ENCODE results near the gene DIDO1. TPM values are rescaled to one million over a fixed set of nuclear protein-coding genes. Genes with fewer than 3 reads are reported as not detected.

The DIDO1 gene
- total RNA-seq, 1 experiment from 2014 or later: 85.9 TPM

GRCh38 chr20:62946918-62947317 is 20.6 kb upstream of the DIDO1 start:
- no peak overlapping the region for H2BK120ac ChIP-seq (ENCODE audit: low read depth, low read length, poor library complexity, severe bottlenecking)
- H2AK5ac ChIP-seq (ENCODE audit: insufficient read length, low read length): no peak overlapping the region
- H2BK20ac ChIP-seq (ENCODE audit: low read depth, low read length, poor library complexity, severe bottlenecking): no peak overlapping the region
- H3T11ph ChIP-seq (ENCODE audit: low read length): no peak overlapping the region
- no peak for DNase-seq
- no peaks in the 10 kb centered on the region; the same call in 1 of the 2 replicates for H3K4me1 ChIP-seq (ENCODE audit: insufficient read depth, low read length)
- no peak overlapping the region for H3K27ac ChIP-seq (ENCODE audit: insufficient read length, low read depth, low read length)
- no peak overlapping the region for H3K56ac ChIP-seq (ENCODE audit: insufficient read length, low read depth, low read length)
- no peaks in the 10 kb centered on the region for H3K9me3 ChIP-seq (ENCODE audit: control insufficient read depth, low read depth, low read length)
- peaks cover 45 to 89% (median 82%) of the 10 kb centered on the region in 3 experiments; a peak in 6 of 7 replicates for H3K36me3 Mint-ChIP-seq (ENCODE audit: insufficient read depth in 1 of 3, low read depth in 3 of 3)
- no peak for TF ChIP-seq CTCF (conservative IDR thresholded peaks at IDR 0.05)
- no peak overlapping the region for H3K14ac ChIP-seq (ENCODE audit: insufficient read depth, low read length)
- 0 out of 7 replicates have a peak overlapping the region, but pooled peaks of 1 of the 3 experiments have one; percentile 59 for H3K27ac Mint-ChIP-seq
- H3K4me3 Mint-ChIP-seq: no peak overlapping the region; a peak in 1 of 5 replicates
- H3K9me3 Mint-ChIP-seq: no peaks in the 10 kb centered on the region
- no peak overlapping the region for H3K23ac ChIP-seq (ENCODE audit: insufficient read length, low read depth, low read length)
- no peaks in the 10 kb centered on the region for H3K27me3 Mint-ChIP-seq (ENCODE audit: low read depth)
- no peaks in the 10 kb centered on the region for H3K79me1 ChIP-seq (ENCODE audit: insufficient read depth, low read depth, low read length, poor library complexity, severe bottlenecking)
- H3K4me2 ChIP-seq (ENCODE audit: insufficient read depth, insufficient read length, low read length): no peak overlapping the region
- no peak overlapping the region for H4K5ac ChIP-seq (ENCODE audit: insufficient read length, low read depth, low read length)
- no peak overlapping the region for H3K4ac ChIP-seq (ENCODE audit: low read depth, low read length)
- no peak overlapping the region for H4K8ac ChIP-seq (replicated peaks; ENCODE audit: insufficient read length, low read depth, low read length)
- WGBS (ENCODE audit: extremely low coverage, insufficient read length, low lambda C conversion rate): no CpG with 5 or more reads among the region's 10 CpGs
- no peak overlapping the region for H3K18ac ChIP-seq (ENCODE audit: insufficient read length, low read depth, low read length)
- H2BK15ac ChIP-seq (ENCODE audit: low read depth, low read length): no peak overlapping the region
- peaks cover 1% of the 10 kb centered on the region; the same call in 1 of the 2 replicates for H3K79me2 ChIP-seq (ENCODE audit: insufficient read depth, low read length)
- no peak overlapping the region for H2AFZ ChIP-seq (ENCODE audit: low read length)
- H4K20me1 ChIP-seq (ENCODE audit: control insufficient read depth, insufficient read depth, insufficient read length): no peaks in the 10 kb centered on the region
- no peak overlapping the region for H2BK12ac ChIP-seq (ENCODE audit: insufficient read length, low read depth, low read length)
- no peak overlapping the region for H4K91ac ChIP-seq (ENCODE audit: insufficient read length, low read depth, low read length)
- H3K9ac ChIP-seq (ENCODE audit: extremely low read depth, insufficient read length, low read length): no peak overlapping the region
- H2BK5ac ChIP-seq (ENCODE audit: insufficient read length, low read length): no peak overlapping the region
- H3K23me2 ChIP-seq (ENCODE audit: insufficient read length, low read depth, low read length, poor library complexity, severe bottlenecking): no peaks in the 10 kb centered on the region
- no peaks in the 10 kb centered on the region for H3K27me3 ChIP-seq (ENCODE audit: insufficient read depth, low read length)
- H3K4me1 Mint-ChIP-seq: peaks cover 0 to under 1% of the 10 kb centered on the region in 2 experiments; a peak in 1 of 4 replicates
